DOHH2 (cell line): ENCODE results near the gene SMIM9.
"Not testable (repeated sequence)": the region's sequence is repeated elsewhere in the genome, so short reads cannot be mapped to it uniquely, and the experiment has no call there.

Experiments used
- H3F3A ChIP-seq: fragments of 200-600 bp; sonication (generic), shearing (Covaris generic); 2 replicates; pipeline ENCODE4 v1.6.0; 2016; ENCODE audit warnings: antibody characterized with exemption, mild to moderate bottlenecking; ENCODE audit not compliant: control insufficient read depth, insufficient read depth
- H3K27ac ChIP-seq: fragments of 200-600 bp; sonication (generic); 2 replicates; pipeline ENCODE4 v1.5.1; 2014; ENCODE audit warnings: low read depth, mild to moderate bottlenecking, low read length, moderate library complexity
- H3K27me3 ChIP-seq: fragments of 200-600 bp; sonication (generic); 2 replicates; pipeline ENCODE4 v1.6.1; 2014; ENCODE audit warnings: mild to moderate bottlenecking, low read length, mixed read lengths; ENCODE audit not compliant: control insufficient read depth
- H3K36me3 ChIP-seq: fragments of 200-600 bp; sonication (generic); 2 replicates; pipeline ENCODE4 v1.6.1; 2014; ENCODE audit warnings: mild to moderate bottlenecking, low read length, moderate library complexity, mixed read lengths; ENCODE audit not compliant: control insufficient read depth
- H3K4me1 ChIP-seq: fragments of 200-600 bp; sonication (generic); 2 replicates; pipeline ENCODE4 v1.6.1; 2014; ENCODE audit warnings: mild to moderate bottlenecking, low read length, mixed read lengths; ENCODE audit not compliant: control insufficient read depth
- H3K4me2 ChIP-seq: fragments of 200-600 bp; sonication (generic); 2 replicates; pipeline ENCODE4 v1.6.0; 2014; ENCODE audit warnings: mild to moderate bottlenecking, low read length, moderate library complexity
- H3K4me3 ChIP-seq: fragments of 200-600 bp; sonication (generic); 2 replicates; pipeline ENCODE4 v1.5.1; 2014; ENCODE audit warnings: mild to moderate bottlenecking, low read length, mixed read lengths
- H3K79me2 ChIP-seq: fragments of 200-600 bp; sonication (generic); 2 replicates; pipeline ENCODE4 v1.6.1; 2014; ENCODE audit warnings: mild to moderate bottlenecking, low read length, mixed read lengths; ENCODE audit not compliant: control insufficient read depth
- H3K9me2 ChIP-seq: fragments of 200-600 bp; sonication (generic); replicated peaks from 2 replicates; pipeline ENCODE4 v1.6.1; 2014; ENCODE audit warnings: mild to moderate bottlenecking, low read length, mixed read lengths; ENCODE audit not compliant: control insufficient read depth
- H3K9me3 ChIP-seq: fragments of 200-600 bp; sonication (generic); 2 replicates; pipeline ENCODE4 v1.6.1; 2014; ENCODE audit warnings: antibody characterized with exemption, low read length, mixed read lengths; ENCODE audit not compliant: control insufficient read depth, insufficient read depth
- H4K20me1 ChIP-seq: fragments of 200-600 bp; sonication (generic); 2 replicates; pipeline ENCODE4 v1.6.0; 2014; ENCODE audit warnings: low read depth, mild to moderate bottlenecking, antibody characterized with exemption, low read length, moderate library complexity; ENCODE audit not compliant: control insufficient read depth, insufficient read depth
- EZH2phosphoT487 ChIP-seq: fragments of 200-600 bp; sonication (generic); IDR thresholded peaks from 2 replicates; pipeline ENCODE4 v1.6.1; 2017; ENCODE audit warnings: borderline replicate concordance, mild to moderate bottlenecking, antibody characterized with exemption, low read length, moderate library complexity, mixed read lengths
- TF ChIP-seq, protein P1 (sequence below): fragments of 200-600 bp; sonication (generic); IDR thresholded peaks from one replicate; pipeline ENCODE4 v1.5.1; 2014; ENCODE audit warnings: antibody characterized with exemption, mild to moderate bottlenecking, low read depth, low read length; ENCODE audit not compliant: poor library complexity, severe bottlenecking

SMIM9 gene

DNA sequence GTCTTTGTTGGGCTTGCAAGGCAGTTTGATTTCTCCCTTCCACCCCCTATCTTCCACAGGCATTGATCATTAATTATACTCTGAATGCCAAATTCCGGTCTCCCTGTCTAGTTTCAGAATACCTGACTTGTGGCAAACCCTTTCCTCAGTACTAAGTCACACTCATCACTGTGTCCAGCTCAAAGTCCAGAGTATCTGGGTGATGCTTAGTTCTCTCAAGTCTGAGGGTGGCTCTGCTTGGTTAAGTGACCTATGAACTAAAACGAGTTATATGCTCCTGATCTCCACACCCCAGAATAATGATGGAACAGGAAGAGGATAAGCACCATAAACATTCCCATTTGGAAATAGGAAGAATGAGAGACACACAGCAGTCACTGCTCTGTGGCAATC is 6.5 kb downstream of the SMIM9 start:
- no peaks in the 10 kb centered on the region for H3K9me3 ChIP-seq
- H3K9me2 ChIP-seq: no peaks in the 10 kb centered on the region
- H3K79me2 ChIP-seq: no peaks in the 10 kb centered on the region
- no peaks in the 10 kb centered on the region for H3F3A ChIP-seq
- no peak for TF ChIP-seq EZH2phosphoT487
- TF ChIP-seq, protein P1, sequence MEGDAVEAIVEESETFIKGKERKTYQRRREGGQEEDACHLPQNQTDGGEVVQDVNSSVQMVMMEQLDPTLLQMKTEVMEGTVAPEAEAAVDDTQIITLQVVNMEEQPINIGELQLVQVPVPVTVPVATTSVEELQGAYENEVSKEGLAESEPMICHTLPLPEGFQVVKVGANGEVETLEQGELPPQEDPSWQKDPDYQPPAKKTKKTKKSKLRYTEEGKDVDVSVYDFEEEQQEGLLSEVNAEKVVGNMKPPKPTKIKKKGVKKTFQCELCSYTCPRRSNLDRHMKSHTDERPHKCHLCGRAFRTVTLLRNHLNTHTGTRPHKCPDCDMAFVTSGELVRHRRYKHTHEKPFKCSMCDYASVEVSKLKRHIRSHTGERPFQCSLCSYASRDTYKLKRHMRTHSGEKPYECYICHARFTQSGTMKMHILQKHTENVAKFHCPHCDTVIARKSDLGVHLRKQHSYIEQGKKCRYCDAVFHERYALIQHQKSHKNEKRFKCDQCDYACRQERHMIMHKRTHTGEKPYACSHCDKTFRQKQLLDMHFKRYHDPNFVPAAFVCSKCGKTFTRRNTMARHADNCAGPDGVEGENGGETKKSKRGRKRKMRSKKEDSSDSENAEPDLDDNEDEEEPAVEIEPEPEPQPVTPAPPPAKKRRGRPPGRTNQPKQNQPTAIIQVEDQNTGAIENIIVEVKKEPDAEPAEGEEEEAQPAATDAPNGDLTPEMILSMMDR: no peak
- no peak overlapping the region for H3K27ac ChIP-seq
- H3K4me1 ChIP-seq: peaks cover 11% of the 10 kb centered on the region
- H3K4me2 ChIP-seq: peak overlapping the region; percentile 43
- no peak overlapping the region for H3K4me3 ChIP-seq
- H4K20me1 ChIP-seq: no peaks in the 10 kb centered on the region
- H3K27me3 ChIP-seq: no peaks in the 10 kb centered on the region
- H3K36me3 ChIP-seq: no peaks in the 10 kb centered on the region

DNA sequence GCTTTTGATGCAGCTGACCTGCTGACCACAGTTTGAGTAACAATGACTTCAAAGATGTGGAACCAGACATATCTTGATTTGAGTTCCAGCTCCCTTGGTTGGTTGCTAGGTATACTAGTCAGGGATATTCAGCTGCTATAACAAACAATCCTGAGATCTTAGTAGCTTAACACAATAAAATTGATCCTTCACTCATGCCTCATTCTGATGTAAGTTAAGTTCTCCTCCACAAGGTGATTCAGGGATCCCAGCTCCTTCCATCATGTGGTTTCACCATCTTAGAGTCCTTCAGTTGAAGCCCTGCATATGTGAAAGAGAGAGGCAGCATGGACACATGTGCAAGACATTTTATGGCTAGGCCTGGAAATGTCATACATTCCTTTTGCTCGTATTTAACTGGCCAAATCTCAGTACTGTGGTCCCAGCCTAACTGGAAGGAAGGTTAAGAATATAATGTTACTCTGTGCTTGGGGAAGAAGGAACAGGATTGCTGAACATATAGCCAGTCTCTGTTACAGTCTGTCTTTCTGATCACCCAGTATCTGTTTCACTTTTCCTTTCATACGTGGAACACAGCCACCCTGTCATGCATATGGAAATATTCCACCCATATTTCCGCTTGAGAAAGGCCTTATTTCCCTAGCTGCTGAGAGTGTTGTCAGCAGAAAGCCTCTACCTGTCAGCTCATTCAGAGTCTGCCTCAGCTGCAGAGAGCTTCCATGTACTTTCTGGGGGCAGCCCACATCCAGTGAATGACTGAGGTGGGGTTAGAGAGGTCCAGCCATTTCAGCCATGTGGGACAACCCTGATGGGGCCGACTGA is 7.1 kb downstream of the SMIM9 start:
- H3K4me3 ChIP-seq: no peak overlapping the region
- no peaks in the 10 kb centered on the region for H3K9me2 ChIP-seq
- peaks cover 11% of the 10 kb centered on the region for H3K4me1 ChIP-seq
- no peaks in the 10 kb centered on the region for H3K36me3 ChIP-seq
- H3K79me2 ChIP-seq: no peaks in the 10 kb centered on the region
- no peaks in the 10 kb centered on the region for H4K20me1 ChIP-seq
- no peaks in the 10 kb centered on the region for H3K9me3 ChIP-seq
- peak overlapping the region; percentile 43 for H3K4me2 ChIP-seq
- H3F3A ChIP-seq: no peaks in the 10 kb centered on the region
- TF ChIP-seq, protein P1: no peak
- no peak for TF ChIP-seq EZH2phosphoT487
- no peaks in the 10 kb centered on the region for H3K27me3 ChIP-seq
- H3K27ac ChIP-seq: no peak overlapping the region

GRCh38 chrX:154825586-154825985 is 8.9 kb downstream of the SMIM9 start:
- peaks cover 11% of the 10 kb centered on the region for H3K4me1 ChIP-seq
- not testable (repeated sequence) for H3K9me3 ChIP-seq, H3F3A ChIP-seq, H3K27me3 ChIP-seq, H3K27ac ChIP-seq, H3K36me3 ChIP-seq, H3K79me2 ChIP-seq, H3K9me2 ChIP-seq, H3K4me3 ChIP-seq, H4K20me1 ChIP-seq, H3K4me2 ChIP-seq

DNA sequence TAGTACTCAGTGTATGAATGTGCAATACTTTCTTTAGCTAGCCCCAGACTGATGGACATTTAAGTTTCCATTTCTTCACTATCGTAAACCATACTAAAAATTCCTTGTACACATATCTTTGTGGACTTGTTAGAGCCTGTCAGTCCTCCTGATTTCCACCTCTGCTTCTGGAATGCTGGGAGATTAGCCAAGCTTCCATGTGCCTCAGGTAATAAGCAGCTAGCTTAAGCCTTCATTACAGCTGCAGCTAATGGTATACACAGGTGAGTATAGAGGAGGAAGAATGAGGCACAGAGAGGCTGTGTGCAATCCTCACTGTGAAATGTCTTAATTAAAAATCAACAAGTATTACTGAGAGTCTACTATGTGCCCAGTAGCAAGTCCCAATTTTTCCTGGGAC is 9.8 kb downstream of the SMIM9 start:
- Histone ChIP-seq H4K20me1 (no peaks in the 10 kb centered on the region), H3K4me2 (no peak overlapping the region), H3K79me2 (no peaks in the 10 kb centered on the region), H3K4me3 (no peak overlapping the region), H3K9me2 (no peaks in the 10 kb centered on the region), H3K27me3 (no peaks in the 10 kb centered on the region), H3K27ac (no peak overlapping the region), H3F3A (no peaks in the 10 kb centered on the region), H3K4me1 (peaks cover 19% of the 10 kb centered on the region), H3K36me3 (no peaks in the 10 kb centered on the region), H3K9me3 (no peaks in the 10 kb centered on the region)
- TF ChIP-seq, protein P1: no peak
- TF ChIP-seq EZH2phosphoT487: no peak
